Glutamatergic neuron (in vitro differentiated cells): ENCODE results near the gene SEC16A. TPM values are rescaled to one million over a fixed set of nuclear protein-coding genes. Genes with fewer than 3 reads are reported as not detected.

ENCODE experiments used
- DNase-seq: peaks from one replicate; pipeline ENCODE4 v3.0.0; 2022
- H3K27ac Mint-ChIP-seq: one replicate; pipeline ENCODE4 v1.8.0; 2020; ENCODE audit warnings: mild to moderate bottlenecking, mixed read lengths, inconsistent platforms; ENCODE audit not compliant: unreplicated experiment
- H3K27me3 Mint-ChIP-seq: one replicate; pipeline ENCODE4 v1.8.0; 2020; ENCODE audit warnings: mild to moderate bottlenecking, moderate library complexity, mixed read lengths, inconsistent platforms; ENCODE audit not compliant: unreplicated experiment
- H3K36me3 Mint-ChIP-seq: one replicate; pipeline ENCODE4 v1.8.0; 2020; ENCODE audit warnings: mild to moderate bottlenecking, mixed read lengths, inconsistent platforms; ENCODE audit not compliant: unreplicated experiment
- H3K4me1 Mint-ChIP-seq: one replicate; pipeline ENCODE4 v1.8.0; 2020; ENCODE audit warnings: mild to moderate bottlenecking, low read depth, mixed read lengths, inconsistent platforms; ENCODE audit not compliant: unreplicated experiment
- H3K4me3 Mint-ChIP-seq: one replicate; pipeline ENCODE4 v1.8.0; 2020; ENCODE audit warnings: mild to moderate bottlenecking, mixed read lengths, inconsistent platforms; ENCODE audit not compliant: unreplicated experiment
- H3K9me3 Mint-ChIP-seq: one replicate; pipeline ENCODE4 v1.8.0; 2020; ENCODE audit warnings: mild to moderate bottlenecking, moderate library complexity, mixed read lengths, inconsistent platforms; ENCODE audit not compliant: unreplicated experiment
- total RNA-seq: library from RNA; stranded (reverse); fragmentation: NEBNext Ultra II Directional; extraction: Animal tissue kit (Norgen Biotek cat#: 25700); gene quantifications from one replicate; pipeline ENCODE4 v1.2.1, GENCODE V29; 2021; ENCODE audit not compliant: unreplicated experiment
- TF ChIP-seq, protein P1 (sequence below): fragments of 200-600 bp; sonication (generic); IDR thresholded peaks from one replicate; pipeline ENCODE4 v1.5.0; 2021; ENCODE audit not compliant: partially characterized antibody, unreplicated experiment

The SEC16A gene
- total RNA-seq, 1 donor from 2014 or later = 74.3 TPM

DNA sequence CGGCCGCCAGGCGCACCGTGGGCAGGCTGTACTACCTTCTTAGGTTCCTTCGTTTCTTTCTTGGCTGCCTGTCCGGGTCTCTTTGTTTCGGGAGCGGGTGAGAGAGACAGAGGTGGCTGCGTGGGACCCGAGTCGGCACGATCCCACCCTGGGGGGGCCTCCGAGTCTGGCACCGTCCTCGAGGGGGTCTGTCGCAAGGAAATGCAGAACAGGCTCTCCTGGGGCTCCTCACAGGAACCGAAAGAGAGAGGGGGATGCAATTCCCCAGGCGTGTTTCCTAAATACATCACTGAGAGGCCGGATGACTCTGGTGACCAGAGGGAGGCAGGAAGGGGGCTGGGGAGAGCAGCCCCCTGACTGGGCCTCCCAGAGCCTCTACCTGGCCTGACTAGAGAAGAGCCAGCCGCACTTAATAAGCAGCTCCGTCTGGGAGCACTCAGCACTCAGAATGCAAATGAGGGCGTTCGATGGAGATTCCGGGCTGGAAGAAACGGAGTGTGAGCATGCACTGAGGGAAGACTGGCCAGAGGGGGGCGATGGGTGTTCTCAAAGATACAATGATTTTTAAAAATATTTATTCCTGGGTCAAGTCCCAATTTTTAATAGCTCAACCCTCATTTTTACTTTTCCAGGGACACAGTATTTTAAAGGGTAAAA is 31.5 kb downstream of the SEC16A start:
- peaks cover 1% of the 10 kb centered on the region for H3K9me3 Mint-ChIP-seq
- TF ChIP-seq, protein P1, sequence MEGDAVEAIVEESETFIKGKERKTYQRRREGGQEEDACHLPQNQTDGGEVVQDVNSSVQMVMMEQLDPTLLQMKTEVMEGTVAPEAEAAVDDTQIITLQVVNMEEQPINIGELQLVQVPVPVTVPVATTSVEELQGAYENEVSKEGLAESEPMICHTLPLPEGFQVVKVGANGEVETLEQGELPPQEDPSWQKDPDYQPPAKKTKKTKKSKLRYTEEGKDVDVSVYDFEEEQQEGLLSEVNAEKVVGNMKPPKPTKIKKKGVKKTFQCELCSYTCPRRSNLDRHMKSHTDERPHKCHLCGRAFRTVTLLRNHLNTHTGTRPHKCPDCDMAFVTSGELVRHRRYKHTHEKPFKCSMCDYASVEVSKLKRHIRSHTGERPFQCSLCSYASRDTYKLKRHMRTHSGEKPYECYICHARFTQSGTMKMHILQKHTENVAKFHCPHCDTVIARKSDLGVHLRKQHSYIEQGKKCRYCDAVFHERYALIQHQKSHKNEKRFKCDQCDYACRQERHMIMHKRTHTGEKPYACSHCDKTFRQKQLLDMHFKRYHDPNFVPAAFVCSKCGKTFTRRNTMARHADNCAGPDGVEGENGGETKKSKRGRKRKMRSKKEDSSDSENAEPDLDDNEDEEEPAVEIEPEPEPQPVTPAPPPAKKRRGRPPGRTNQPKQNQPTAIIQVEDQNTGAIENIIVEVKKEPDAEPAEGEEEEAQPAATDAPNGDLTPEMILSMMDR = peak; percentile 12
- H3K27ac Mint-ChIP-seq = peak overlapping the region; percentile 78
- peaks cover 6% of the 10 kb centered on the region for H3K27me3 Mint-ChIP-seq
- peak; percentile 44 for DNase-seq
- peaks cover 3% of the 10 kb centered on the region for H3K4me1 Mint-ChIP-seq
- no peaks in the 10 kb centered on the region for H3K36me3 Mint-ChIP-seq
- no peak overlapping the region for H3K4me3 Mint-ChIP-seq

DNA sequence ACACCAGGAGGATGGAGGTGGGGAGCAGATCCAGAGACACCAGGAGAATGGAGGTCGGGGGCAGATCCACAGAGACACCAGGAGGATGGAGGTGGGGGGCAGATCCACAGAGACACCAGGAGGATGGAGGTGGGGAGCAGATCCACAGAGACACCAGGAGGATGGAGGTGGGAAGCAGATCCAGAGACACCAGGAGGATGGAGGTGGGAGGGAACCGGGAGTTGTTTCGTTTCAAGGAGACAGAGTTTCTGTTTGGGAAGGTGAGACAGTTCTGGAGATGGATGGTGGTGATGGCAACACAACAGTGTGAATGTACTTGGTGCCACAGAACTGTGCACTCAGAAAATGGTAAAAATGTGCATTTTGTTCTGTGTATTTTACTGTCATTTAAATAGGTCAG is 34.2 kb downstream of the SEC16A start:
- Mint-ChIP-seq H3K36me3 (no peaks in the 10 kb centered on the region), H3K27ac (no peak overlapping the region), H3K9me3 (peaks cover 4% of the 10 kb centered on the region), H3K4me3 (no peak overlapping the region), H3K4me1 (peaks cover 3% of the 10 kb centered on the region), H3K27me3 (peaks cover 2% of the 10 kb centered on the region)
- TF ChIP-seq, protein P1 = no peak
- DNase-seq = no peak

DNA sequence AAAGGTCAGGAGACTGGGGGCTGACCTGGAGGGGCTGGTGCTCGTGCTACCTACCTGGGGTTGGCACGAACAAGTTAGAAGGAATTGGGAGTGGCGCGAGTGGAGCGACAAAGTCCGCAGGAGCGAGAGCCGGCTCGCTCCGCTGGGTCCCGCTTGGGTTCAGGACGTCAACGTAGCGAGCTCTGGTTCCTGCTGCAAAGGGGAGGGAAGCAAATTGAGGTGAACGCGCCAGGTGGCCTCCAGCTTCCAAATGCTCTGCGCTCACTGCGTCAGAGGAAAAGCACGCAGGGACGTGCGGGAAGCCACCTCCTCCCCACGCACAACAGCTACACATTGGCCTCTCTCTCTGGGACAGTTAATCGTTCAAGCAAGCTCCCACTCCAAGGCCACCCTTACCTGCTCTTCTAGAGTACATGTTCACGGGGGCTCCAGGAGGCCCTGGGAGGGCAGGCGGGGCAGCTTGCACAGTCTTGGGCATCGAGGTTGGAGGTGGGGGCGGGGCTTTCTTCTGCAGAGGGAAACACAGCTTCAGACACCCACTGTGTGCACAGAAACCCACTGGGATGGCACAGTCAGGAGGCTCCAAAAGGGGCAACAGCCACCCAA is 35.6 kb downstream of the SEC16A start:
- no peak for DNase-seq
- peaks cover 3% of the 10 kb centered on the region for H3K4me1 Mint-ChIP-seq
- H3K4me3 Mint-ChIP-seq = no peak overlapping the region
- H3K27ac Mint-ChIP-seq = no peak overlapping the region
- H3K9me3 Mint-ChIP-seq = peaks cover 5% of the 10 kb centered on the region
- H3K36me3 Mint-ChIP-seq = no peaks in the 10 kb centered on the region
- H3K27me3 Mint-ChIP-seq = peaks cover 4% of the 10 kb centered on the region
- TF ChIP-seq, protein P1 = no peak

DNA sequence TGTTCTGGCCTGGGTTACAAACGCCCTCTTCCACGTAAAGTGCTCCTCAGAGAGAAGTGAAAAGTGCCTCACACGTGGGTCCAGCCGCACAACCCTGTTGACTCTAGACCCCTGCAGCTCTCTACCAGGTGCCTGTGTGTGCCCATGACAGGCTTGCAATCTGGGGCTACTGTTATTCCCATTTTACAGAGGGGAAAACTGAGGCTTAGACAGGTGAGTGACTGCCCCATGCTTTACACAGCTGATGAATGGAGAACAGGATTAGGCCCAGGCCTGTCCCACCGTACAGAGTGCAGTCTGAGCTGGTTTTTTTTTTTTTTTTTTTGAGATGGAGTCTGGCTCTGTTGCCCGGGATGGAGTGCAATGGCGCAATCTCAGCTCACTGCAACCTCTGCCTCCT is 37.0 kb downstream of the SEC16A start:
- Mint-ChIP-seq H3K9me3 (peaks cover 8% of the 10 kb centered on the region), H3K4me3 (no peak overlapping the region), H3K36me3 (no peaks in the 10 kb centered on the region), H3K4me1 (no peaks in the 10 kb centered on the region), H3K27ac (no peak overlapping the region), H3K27me3 (peaks cover 4% of the 10 kb centered on the region)
- DNase-seq = no peak
- TF ChIP-seq, protein P1 = no peak

DNA sequence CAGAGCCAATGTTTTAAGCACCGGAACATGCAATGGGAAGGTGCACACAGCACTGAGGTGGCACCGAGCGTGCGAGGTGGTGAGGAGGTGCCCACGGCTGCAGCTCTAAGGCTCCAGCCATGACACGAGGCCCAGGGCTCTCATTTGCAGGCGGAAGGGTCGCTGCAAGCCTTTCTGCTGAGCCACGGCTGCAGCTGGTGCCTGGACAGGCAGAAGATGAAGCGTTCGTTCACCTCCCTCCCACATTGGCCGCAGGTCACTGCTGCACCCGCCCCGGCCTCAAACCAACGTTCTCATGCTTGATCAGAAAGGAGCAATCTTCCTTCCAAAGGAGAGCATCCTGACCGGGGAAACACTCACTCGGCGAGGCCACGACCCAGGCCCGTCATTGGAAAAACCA is 38.7 kb downstream of the SEC16A start:
- no peaks in the 10 kb centered on the region for H3K36me3 Mint-ChIP-seq
- H3K4me3 Mint-ChIP-seq = no peak overlapping the region
- H3K4me1 Mint-ChIP-seq = no peaks in the 10 kb centered on the region

More for the DNA sequence above, 38.7 kb downstream of the SEC16A start:
- Mint-ChIP-seq H3K27me3 (peaks cover 8% of the 10 kb centered on the region), H3K27ac (no peak overlapping the region), H3K9me3 (peaks cover 11% of the 10 kb centered on the region)
- TF ChIP-seq, protein P1 = no peak
- DNase-seq = no peak
